MM.1S (cell line): ENCODE data around the gene FBXL2.

Source experiments
- EZH2 ChIP-seq: fragments of 300-600 bp; sonication (generic); optimal IDR thresholded peaks from 2 replicates; pipeline ENCODE3; 2017; ENCODE audit warnings: low read depth, mild to moderate bottlenecking, antibody characterized with exemption, low read length, mixed read lengths
- EZH2phosphoT487 ChIP-seq: fragments of 300-600 bp; sonication (generic); IDR thresholded peaks from 2 replicates; pipeline ENCODE4 v1.6.1; 2018; ENCODE audit warnings: antibody characterized with exemption, low read length
- TF ChIP-seq, protein P1 (sequence below): fragments of 300-600 bp; sonication (generic); IDR thresholded peaks from 2 replicates; pipeline ENCODE4 v1.5.1; 2016; ENCODE audit warnings: antibody characterized with exemption, low read length, mixed read lengths

- TF ChIP-seq, protein P1, sequence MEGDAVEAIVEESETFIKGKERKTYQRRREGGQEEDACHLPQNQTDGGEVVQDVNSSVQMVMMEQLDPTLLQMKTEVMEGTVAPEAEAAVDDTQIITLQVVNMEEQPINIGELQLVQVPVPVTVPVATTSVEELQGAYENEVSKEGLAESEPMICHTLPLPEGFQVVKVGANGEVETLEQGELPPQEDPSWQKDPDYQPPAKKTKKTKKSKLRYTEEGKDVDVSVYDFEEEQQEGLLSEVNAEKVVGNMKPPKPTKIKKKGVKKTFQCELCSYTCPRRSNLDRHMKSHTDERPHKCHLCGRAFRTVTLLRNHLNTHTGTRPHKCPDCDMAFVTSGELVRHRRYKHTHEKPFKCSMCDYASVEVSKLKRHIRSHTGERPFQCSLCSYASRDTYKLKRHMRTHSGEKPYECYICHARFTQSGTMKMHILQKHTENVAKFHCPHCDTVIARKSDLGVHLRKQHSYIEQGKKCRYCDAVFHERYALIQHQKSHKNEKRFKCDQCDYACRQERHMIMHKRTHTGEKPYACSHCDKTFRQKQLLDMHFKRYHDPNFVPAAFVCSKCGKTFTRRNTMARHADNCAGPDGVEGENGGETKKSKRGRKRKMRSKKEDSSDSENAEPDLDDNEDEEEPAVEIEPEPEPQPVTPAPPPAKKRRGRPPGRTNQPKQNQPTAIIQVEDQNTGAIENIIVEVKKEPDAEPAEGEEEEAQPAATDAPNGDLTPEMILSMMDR = no peak
- TF ChIP-seq EZH2phosphoT487 = no peak
- TF ChIP-seq EZH2 = no peak
Observed at GRCh38 chr3:33233884-33234283, 43.4 kb upstream of the FBXL2 start.
